ENCODE measurements around the gene PRR18.

- TF ChIP-seq CTCF (IDR thresholded peaks at IDR 0.05) (no peak), EP300 (IDR thresholded peaks at IDR 0.05) (no peak)
Observed at GRCh38 chr6:166277892-166278578, 30.2 kb downstream of the PRR18 start.
